Measurements from ENCODE around the gene PECR.

PECR gene

DNA sequence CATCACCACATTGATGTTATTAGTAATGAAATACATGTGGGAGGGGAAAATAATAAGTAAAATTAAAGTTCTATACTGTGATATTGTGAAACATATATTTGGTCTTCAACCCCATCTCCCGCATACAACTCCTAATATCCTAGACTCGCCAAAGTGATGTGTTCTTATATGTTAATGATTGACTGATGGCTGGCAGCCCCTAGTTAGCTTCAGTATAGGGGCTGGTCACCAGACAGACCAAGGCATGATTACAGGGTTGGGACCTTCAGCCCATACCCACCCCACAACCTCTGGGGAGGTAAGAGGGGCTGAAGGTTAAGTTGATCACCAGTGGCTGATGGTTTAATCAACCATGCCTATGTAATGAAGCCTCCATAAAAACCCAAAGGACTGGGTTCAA is 40.2 kb downstream of the PECR start:
- TF ChIP-seq, protein P1, sequence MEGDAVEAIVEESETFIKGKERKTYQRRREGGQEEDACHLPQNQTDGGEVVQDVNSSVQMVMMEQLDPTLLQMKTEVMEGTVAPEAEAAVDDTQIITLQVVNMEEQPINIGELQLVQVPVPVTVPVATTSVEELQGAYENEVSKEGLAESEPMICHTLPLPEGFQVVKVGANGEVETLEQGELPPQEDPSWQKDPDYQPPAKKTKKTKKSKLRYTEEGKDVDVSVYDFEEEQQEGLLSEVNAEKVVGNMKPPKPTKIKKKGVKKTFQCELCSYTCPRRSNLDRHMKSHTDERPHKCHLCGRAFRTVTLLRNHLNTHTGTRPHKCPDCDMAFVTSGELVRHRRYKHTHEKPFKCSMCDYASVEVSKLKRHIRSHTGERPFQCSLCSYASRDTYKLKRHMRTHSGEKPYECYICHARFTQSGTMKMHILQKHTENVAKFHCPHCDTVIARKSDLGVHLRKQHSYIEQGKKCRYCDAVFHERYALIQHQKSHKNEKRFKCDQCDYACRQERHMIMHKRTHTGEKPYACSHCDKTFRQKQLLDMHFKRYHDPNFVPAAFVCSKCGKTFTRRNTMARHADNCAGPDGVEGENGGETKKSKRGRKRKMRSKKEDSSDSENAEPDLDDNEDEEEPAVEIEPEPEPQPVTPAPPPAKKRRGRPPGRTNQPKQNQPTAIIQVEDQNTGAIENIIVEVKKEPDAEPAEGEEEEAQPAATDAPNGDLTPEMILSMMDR (conservative IDR thresholded peaks at IDR 0.05): no peak
- no peak overlapping the region for H3K27ac ChIP-seq

DNA sequence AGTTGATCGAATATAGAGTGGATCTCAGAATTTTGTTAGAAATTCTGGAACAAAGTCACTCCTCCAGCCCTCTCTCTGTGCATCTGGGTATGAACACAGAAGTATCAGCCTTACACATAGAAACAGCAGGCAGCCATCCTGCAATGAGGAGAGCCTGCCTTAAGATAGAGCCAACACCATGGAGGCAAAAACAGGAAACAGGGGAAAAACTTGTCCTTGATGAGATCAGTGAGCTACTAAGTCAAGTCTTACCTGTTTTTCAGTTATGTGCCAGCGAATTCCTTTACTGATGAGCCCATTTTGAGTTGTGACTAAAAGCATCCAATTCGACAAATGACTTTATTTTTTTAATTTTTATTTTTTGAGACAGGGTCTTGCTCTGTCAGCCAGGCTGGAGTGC is 41.7 kb downstream of the PECR start:
- no peak overlapping the region for H3K27ac ChIP-seq
- TF ChIP-seq, protein P1 (conservative IDR thresholded peaks at IDR 0.05): no peak

DNA sequence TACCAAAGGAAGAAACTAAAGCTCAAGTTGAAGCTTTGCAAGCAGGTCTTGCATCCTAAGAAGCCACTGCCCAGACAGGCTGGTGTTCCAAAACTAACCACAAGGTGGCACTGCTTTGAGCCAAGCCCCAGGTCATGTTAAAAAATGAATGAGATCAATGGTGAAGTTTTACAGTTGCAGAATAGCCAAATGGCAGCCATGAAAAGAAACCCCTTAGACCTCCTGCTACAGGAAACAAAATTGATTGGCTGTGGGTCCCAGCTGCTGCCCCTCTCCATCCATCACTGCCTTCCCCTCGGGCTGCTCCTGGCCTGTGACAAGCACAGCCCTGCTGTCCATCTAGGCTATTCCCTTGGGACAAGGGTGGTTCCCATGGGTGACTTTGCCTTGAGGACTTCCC is 47.5 kb downstream of the PECR start:
- H3K27ac ChIP-seq: no peak overlapping the region
- TF ChIP-seq, protein P1 (conservative IDR thresholded peaks at IDR 0.05): peak; percentile 86

DNA sequence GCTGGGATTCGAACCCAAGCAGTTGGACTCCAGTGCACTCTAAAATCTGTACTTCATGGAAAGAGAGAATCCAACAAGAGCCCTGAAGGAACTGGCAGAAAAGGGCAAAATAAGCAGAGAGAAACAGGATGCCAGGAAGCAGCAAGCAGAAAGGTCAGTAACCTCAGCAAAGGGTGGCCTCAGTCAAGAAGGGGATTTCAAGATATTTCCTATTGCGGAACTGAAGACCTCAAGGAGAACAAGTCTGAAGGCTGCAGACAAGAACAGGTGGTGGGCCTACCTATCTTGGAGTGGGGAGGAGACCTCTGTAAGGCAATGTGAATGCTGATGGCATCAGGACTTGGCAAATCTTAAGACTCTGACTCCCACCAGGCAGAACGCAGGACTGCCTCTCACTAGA is 48.2 kb downstream of the PECR start:
- H3K27ac ChIP-seq: no peak overlapping the region
- TF ChIP-seq, protein P1 (conservative IDR thresholded peaks at IDR 0.05): no peak

DNA sequence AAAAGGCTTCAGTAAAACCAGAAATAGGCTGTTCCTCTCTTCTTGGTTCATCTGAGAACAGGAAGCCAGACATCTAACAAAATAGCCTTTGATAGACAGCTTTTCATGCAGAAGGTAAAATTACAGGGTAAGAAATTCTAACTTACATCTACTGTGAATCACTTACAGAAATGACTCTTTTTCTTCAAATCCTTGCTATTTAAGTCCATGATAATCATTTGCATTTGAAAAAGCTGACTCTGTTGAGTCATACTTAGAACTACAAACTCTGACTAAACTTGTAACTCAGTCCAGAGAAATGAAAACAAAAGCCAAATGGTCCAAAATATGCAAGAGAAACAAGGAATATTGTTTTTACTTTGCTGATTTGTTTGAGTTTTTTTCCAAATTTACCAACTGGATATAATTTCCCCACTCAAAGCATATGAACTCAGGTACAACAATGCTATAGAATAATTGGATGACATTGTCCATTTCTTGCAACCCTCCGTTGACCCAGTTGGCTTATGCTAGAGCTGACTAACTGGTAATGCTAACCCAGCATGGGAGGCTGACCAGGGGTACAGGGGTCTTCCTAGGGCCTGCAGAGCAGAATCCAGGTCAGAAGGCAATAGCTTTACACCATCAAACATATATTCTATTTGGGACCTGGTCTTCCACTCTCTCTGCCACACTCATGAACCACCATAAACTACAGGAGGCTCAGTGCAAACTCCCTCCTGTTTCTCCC is 49.5 kb downstream of the PECR start:
- H3K27ac ChIP-seq: no peak overlapping the region
- TF ChIP-seq, protein P1 (conservative IDR thresholded peaks at IDR 0.05): no peak

DNA sequence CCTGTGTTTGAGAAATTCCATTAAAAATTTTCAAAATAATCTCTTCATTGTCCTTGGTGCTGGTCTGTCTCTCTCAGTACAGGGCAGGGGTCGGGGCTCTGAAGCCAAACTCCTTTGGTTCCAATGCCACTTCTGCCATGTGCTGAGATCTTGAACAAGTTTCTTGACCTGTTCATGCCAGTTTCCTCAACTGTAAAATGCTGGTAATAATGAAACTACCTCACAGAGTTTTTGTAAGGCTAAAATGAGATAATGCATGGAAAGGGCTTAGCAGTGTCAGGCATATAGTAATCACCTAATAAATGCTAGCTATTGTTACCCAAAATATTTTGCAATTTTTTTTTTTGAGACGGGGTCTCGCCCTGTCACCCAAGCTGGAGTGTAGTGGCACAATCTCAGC is 51.4 kb downstream of the PECR start:
- TF ChIP-seq, protein P1 (conservative IDR thresholded peaks at IDR 0.05): no peak
- no peak overlapping the region for H3K27ac ChIP-seq

DNA sequence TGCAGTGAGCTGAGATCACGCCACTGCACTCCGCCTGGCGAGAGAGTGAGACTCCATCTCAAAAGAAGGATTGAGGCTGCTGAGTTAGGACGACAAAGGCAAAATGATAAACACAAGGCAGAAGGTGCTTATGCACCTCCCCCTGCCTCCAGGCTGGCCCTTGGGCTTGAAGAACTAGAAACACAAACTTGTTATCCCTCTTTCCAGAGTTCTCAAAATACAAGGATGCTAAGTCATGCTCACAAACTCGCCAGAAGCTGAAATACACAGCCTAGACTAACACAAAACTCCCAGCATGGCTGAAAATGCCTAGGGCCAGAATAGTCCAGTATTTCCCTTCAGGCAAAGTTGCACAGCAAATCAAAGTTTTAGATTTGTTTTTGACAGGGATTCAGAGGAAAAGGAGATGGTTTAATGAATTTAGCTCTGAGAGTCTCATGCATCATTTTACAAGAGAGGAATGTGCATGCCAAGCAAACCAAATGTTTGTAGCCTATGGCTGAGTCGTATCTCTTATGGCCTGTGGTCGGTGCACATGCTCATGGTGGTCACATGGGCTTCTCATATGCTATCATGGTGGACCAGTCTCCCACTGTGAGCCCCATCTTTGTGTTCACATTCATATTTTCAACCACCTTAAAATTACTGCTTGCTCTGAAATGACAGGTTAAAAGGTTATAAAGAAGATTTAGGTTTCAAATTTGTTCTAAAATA is 52.0 kb downstream of the PECR start:
- no peak overlapping the region for H3K27ac ChIP-seq
- TF ChIP-seq, protein P1 (conservative IDR thresholded peaks at IDR 0.05): no peak

All from VCaP (cell line).